Measurements from ENCODE around the gene HDAC4. TPM values are rescaled to one million over a fixed set of nuclear protein-coding genes. Genes with fewer than 3 reads are reported as not detected.
A peak's percentile ranks its signal among the peaks of the same experiment; 100 is the strongest.

Gene HDAC4
- total and polyA plus RNA-seq, 9 donors: 7.0 to 74.0 (median 46.3) TPM

DNA sequence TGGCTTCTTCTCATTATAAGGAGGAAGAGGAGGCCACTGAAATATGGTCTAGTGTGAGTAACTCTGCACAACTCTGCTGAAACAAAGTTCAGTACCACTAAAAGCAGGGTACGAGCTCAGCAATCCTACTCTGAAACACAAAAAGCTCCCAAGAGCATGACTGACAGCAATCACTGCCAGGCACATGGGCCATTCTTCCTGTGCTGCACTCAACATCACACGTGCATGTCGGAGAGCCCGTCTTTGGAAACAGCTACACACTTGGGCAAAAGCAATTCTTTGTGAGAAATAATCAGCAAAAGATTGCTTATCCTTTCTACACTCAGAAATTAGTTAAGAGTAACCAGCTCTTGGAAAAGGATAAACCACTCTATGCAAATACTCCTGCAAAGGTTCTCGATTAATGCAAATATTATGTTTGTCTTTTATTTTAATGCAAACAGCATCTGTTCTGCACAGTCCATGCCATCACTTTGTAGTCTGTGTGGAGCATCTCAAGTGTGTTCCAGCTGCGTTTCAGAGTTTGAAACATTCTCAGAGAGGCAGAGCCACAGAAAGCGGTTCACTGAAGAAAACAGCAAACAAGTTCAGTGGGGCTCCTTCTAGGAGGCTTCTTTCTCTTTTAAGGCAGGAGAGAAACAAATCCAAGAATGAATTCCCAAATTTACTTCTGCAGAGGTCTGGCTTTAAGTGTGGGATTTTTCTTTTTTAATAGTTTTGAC is 145.0 kb downstream of the HDAC4 start:
- Histone ChIP-seq H3K27me3 (no peaks in the 10 kb centered on the region), H3K9me3 (peaks cover 0 to 3% of the 10 kb centered on the region in 2 donors), H3K36me3 (no peaks in the 10 kb centered on the region), H3K27ac (no peak overlapping the region), H3K4me1 (ENCODE audit: insufficient read depth) (peaks cover 9% of the 10 kb centered on the region), H3K4me3 (no peak overlapping the region)
- DNase-seq: peak in 1 of 5 donors; percentile 3
- WGBS, 3 donors: 65 to 80% (median 68%) methylated on average over 7 of the region's 7 CpGs
- intact Hi-C loops (cut with DNase I): no loop called here
- TF ChIP-seq POLR2A (IDR thresholded peaks at IDR 0.05) (no peak), EP300 (IDR thresholded peaks at IDR 0.05) (no peak)
- TF ChIP-seq, protein P1, sequence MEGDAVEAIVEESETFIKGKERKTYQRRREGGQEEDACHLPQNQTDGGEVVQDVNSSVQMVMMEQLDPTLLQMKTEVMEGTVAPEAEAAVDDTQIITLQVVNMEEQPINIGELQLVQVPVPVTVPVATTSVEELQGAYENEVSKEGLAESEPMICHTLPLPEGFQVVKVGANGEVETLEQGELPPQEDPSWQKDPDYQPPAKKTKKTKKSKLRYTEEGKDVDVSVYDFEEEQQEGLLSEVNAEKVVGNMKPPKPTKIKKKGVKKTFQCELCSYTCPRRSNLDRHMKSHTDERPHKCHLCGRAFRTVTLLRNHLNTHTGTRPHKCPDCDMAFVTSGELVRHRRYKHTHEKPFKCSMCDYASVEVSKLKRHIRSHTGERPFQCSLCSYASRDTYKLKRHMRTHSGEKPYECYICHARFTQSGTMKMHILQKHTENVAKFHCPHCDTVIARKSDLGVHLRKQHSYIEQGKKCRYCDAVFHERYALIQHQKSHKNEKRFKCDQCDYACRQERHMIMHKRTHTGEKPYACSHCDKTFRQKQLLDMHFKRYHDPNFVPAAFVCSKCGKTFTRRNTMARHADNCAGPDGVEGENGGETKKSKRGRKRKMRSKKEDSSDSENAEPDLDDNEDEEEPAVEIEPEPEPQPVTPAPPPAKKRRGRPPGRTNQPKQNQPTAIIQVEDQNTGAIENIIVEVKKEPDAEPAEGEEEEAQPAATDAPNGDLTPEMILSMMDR (IDR thresholded peaks at IDR 0.05): no peak

DNA sequence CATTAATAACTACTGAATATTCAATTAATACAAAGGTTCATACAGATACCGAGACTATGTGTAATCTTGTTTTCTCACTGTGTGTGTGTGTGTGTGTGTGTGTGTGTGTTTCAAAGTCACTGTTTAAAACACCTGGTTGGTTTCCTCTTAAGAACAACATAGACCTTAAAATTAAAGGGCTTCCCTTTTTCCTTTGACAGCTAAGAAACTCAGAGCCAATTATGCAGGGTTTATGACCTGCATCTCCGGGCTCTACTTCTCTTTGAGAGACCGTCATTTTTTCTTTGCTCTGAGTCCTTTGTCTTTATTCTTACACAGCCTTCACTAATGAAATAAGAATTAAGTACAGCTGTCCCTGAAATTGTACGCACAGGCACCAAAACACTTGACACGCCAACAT is 145.6 kb downstream of the HDAC4 start:
- WGBS, 3 donors: 93 to 97% (median 94%) methylated on average over 5 of the region's 5 CpGs
- Histone ChIP-seq H3K27me3 (no peaks in the 10 kb centered on the region), H3K4me3 (no peak overlapping the region), H3K36me3 (no peaks in the 10 kb centered on the region), H3K27ac (no peak overlapping the region), H3K4me1 (ENCODE audit: insufficient read depth) (peaks cover 9% of the 10 kb centered on the region), H3K9me3 (peaks cover 0 to 3% of the 10 kb centered on the region in 2 donors)
- intact Hi-C loops (cut with DNase I): no loop called here
- TF ChIP-seq EP300 (IDR thresholded peaks at IDR 0.05) (no peak), POLR2A (IDR thresholded peaks at IDR 0.05) (no peak)
- TF ChIP-seq, protein P1 (IDR thresholded peaks at IDR 0.05): no peak
- DNase-seq: no peak

DNA sequence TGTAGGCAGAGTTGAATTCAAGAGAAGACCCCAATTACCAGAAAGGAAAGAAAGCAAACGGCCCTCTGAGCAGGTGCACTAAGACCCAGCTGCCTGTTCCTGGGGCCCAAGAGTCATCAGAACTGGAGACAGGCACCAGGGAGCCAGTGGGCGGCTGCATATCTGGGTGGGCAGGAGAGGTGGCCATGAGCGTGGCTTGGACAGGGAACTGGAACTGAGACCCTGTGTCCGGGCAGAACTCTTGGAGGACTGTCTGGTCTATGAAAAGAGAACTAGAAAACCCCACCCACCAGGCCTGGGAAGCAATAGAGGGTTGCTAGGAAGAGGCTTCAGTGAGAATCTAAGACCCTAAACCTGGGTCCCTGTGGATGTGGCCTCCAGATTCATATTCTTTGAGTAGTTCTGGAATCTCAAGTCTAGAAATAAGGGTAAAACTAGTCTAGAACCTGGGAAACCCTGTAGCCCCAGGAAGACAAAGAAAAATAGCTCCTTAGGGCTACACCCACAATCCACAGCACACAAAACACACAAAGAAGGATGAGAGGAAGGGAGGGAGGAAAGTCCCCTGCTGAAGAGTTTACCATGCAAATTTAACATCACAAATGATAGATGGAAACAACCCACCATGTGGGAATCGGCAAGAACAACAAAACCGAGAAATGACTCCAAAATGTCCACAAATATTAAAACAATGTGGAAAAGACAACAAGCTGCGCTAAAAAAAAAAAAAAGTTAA is 147.0 kb downstream of the HDAC4 start:
- H3K4me3 ChIP-seq: no peak overlapping the region
- 61 to 76% (median 61%) methylated on average over 7 of the region's 7 CpGs for WGBS, 3 donors
- H3K9me3 ChIP-seq: peaks cover 0 to 3% of the 10 kb centered on the region in 2 donors
- DNase-seq: peak in 1 of 5 donors; percentile 11
- no peak overlapping the region for H3K27ac ChIP-seq
- TF ChIP-seq POLR2A (IDR thresholded peaks at IDR 0.05) (no peak), EP300 (IDR thresholded peaks at IDR 0.05) (no peak)
- TF ChIP-seq, protein P1 (IDR thresholded peaks at IDR 0.05): no peak
- H3K36me3 ChIP-seq: no peaks in the 10 kb centered on the region
- H3K4me1 ChIP-seq (ENCODE audit: insufficient read depth): peaks cover 13% of the 10 kb centered on the region
- no peaks in the 10 kb centered on the region for H3K27me3 ChIP-seq
- intact Hi-C loops (cut with DNase I): no loop called here

DNA sequence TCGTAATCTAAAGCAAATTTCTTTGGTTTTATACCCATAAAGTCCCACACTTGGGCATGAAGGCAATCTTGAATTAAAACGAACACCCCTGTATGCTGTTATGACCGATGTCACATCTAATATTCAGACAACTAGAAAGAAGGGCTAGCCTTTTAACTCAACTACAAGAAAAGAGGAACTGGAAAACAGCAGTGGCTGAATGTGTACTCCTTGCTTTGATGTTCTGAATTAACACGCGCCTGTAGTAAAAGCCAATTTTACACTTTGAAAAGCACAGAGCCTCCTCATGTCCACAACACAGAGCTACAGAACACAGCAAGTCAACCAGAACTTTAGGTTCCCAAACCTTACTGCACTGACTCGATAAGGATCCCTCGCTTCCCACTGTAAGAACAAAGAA is 147.6 kb downstream of the HDAC4 start:
- Histone ChIP-seq H3K4me1 (ENCODE audit: insufficient read depth) (peaks cover 13% of the 10 kb centered on the region), H3K36me3 (no peaks in the 10 kb centered on the region), H3K27ac (no peak overlapping the region), H3K4me3 (no peak overlapping the region), H3K27me3 (no peaks in the 10 kb centered on the region), H3K9me3 (peaks cover 0 to 3% of the 10 kb centered on the region in 2 donors)
- WGBS, 3 donors: 88 to 90% (median 89%) methylated on average over 7 of the region's 7 CpGs
- TF ChIP-seq POLR2A (IDR thresholded peaks at IDR 0.05) (no peak), EP300 (IDR thresholded peaks at IDR 0.05) (no peak)
- TF ChIP-seq, protein P1 (IDR thresholded peaks at IDR 0.05): no peak
- no peak for DNase-seq
- intact Hi-C loops (cut with DNase I): no loop called here
